Neuronal stem cell (in vitro differentiated cells): ENCODE measurements around the gene TINCR.

Experiments used
- DNase-seq: peaks from one replicate; pipeline ENCODE4 v3.0.0-alpha.2; 2013; ENCODE audit warnings: low spot score
- H2AFZ ChIP-seq: one replicate; pipeline ENCODE4 v1.6.1; 2013; ENCODE audit warnings: mild to moderate bottlenecking, low read length, inconsistent platforms
- H2AK5ac ChIP-seq: 2 replicates; pipeline ENCODE4 v1.6.1; 2013; ENCODE audit warnings: low read depth, mild to moderate bottlenecking, inconsistent platforms, low read length, moderate library complexity, mixed read lengths
- H2BK120ac ChIP-seq: 2 replicates; pipeline ENCODE4 v1.6.1; 2013; ENCODE audit warnings: low read depth, mild to moderate bottlenecking, inconsistent platforms, low read length, moderate library complexity, mixed read lengths
- H2BK12ac ChIP-seq: one replicate; pipeline ENCODE4 v1.6.1; 2013; ENCODE audit warnings: low read length, inconsistent platforms
- H2BK15ac ChIP-seq: 2 replicates; pipeline ENCODE4 v1.6.1; 2013; ENCODE audit warnings: mild to moderate bottlenecking, low read length, inconsistent platforms, mixed read lengths
- H2BK5ac ChIP-seq: one replicate; pipeline ENCODE4 v1.6.1; 2013; ENCODE audit warnings: inconsistent platforms, mild to moderate bottlenecking, low read length, moderate library complexity
- H3K14ac ChIP-seq: one replicate; pipeline ENCODE4 v1.6.1; 2013; ENCODE audit warnings: low read length, inconsistent platforms
- H3K18ac ChIP-seq: 2 replicates; pipeline ENCODE4 v1.6.1; 2013; ENCODE audit warnings: low read length, inconsistent platforms
- H3K23ac ChIP-seq: 2 replicates; pipeline ENCODE4 v1.6.1; 2013; ENCODE audit warnings: low read depth, mild to moderate bottlenecking, mixed read lengths, low read length, inconsistent platforms; ENCODE audit not compliant: poor library complexity
- H3K27ac ChIP-seq: replicated peaks from 3 replicates; pipeline ENCODE4 v1.5.1; 2013; ENCODE audit warnings: low read length, inconsistent platforms
- H3K27me3 ChIP-seq, 3 experiments: 2 replicates each; pipeline ENCODE4 v1.6.1; 2013; ENCODE audit warnings: low read length in 3 of 3, mild to moderate bottlenecking in 2 of 3, inconsistent platforms in 1 of 3, low read depth in 1 of 3, mixed read lengths in 1 of 3, moderate library complexity in 1 of 3; ENCODE audit not compliant: control insufficient read depth in 3 of 3, insufficient read depth in 3 of 3
- H3K36me3 ChIP-seq, 2 donors: replicated peaks in 1 of 2; 2 replicates each; pipeline ENCODE4 v1.6.1; 2013; ENCODE audit warnings: low read length in 2 of 2; ENCODE audit not compliant: control insufficient read depth in 2 of 2, insufficient read depth in 2 of 2
- H3K4ac ChIP-seq: 2 replicates; pipeline ENCODE4 v1.6.1; 2013; ENCODE audit warnings: inconsistent platforms, mild to moderate bottlenecking, low read length, moderate library complexity
- H3K4me1 ChIP-seq, 2 donors: 1 replicate in 1 of 2; 2 replicates in 1 of 2; pipeline ENCODE4 v1.6.1; 2013; ENCODE audit warnings: low read length in 2 of 2, low read depth in 1 of 2; ENCODE audit not compliant: control insufficient read depth in 2 of 2, insufficient read depth in 1 of 2
- H3K4me2 ChIP-seq: one replicate; pipeline ENCODE4 v1.6.1; 2013; ENCODE audit warnings: mild to moderate bottlenecking, low read length, inconsistent platforms; ENCODE audit not compliant: insufficient read depth, poor library complexity, severe bottlenecking
- H3K4me3 ChIP-seq, 2 donors: 2 replicates each; pipeline ENCODE4 v1.5.1; 2013; ENCODE audit warnings: low read length in 2 of 2, mild to moderate bottlenecking in 2 of 2, inconsistent platforms in 1 of 2, moderate library complexity in 1 of 2
- H3K79me1 ChIP-seq: one replicate; pipeline ENCODE4 v1.6.1; 2013; ENCODE audit warnings: low read depth, mild to moderate bottlenecking, inconsistent platforms, low read length, moderate library complexity
- H3K9ac ChIP-seq: one replicate; pipeline ENCODE4 v1.6.1; 2013; ENCODE audit warnings: mild to moderate bottlenecking, low read depth, low read length, inconsistent platforms; ENCODE audit not compliant: poor library complexity
- H3K9me3 ChIP-seq, 2 donors: replicated peaks in 1 of 2; 2 replicates each; pipeline versions ENCODE3 to v1.6.1; 2013; ENCODE audit warnings: low read length in 2 of 2, mild to moderate bottlenecking in 2 of 2, inconsistent platforms in 1 of 2, low read depth in 1 of 2, mixed read lengths in 1 of 2, moderate library complexity in 1 of 2; ENCODE audit not compliant: control insufficient read depth in 2 of 2, insufficient read depth in 1 of 2
- H4K8ac ChIP-seq: one replicate; pipeline ENCODE4 v1.6.1; 2013; ENCODE audit warnings: low read depth, mild to moderate bottlenecking, inconsistent platforms, low read length, moderate library complexity
- H4K91ac ChIP-seq: one replicate; pipeline ENCODE4 v1.6.1; 2013; ENCODE audit warnings: low read length, low read depth, mild to moderate bottlenecking, inconsistent platforms; ENCODE audit not compliant: poor library complexity
- WGBS, 2 donors: extraction: QIAGEN DNeasy Blood & Tissue Kit; methylation state at CpG; one replicate each; pipeline ENCODE4 v1.1.7; 2013; ENCODE audit warnings: missing lambda C conversion rate in 2 of 2, mixed read lengths in 1 of 2; ENCODE audit not compliant: insufficient read length in 2 of 2, insufficient replicate concordance in 1 of 2; ENCODE audit errors: extremely low coverage in 2 of 2; 5-methylcytosine and 5-hydroxymethylcytosine counted together

Gene TINCR

GRCh38 chr19:5571777-5572176 is 4.0 kb upstream of the TINCR start:
- Histone ChIP-seq H3K27me3 (peaks cover 0 to 14% (median 6%) of the 10 kb centered on the region in 3 experiments), H3K14ac (no peak overlapping the region), H2BK12ac (no peak overlapping the region), H2BK5ac (no peak overlapping the region), H3K9ac (no peak overlapping the region), H3K4me3 (no peak overlapping the region), H2BK15ac (no peak overlapping the region), H3K9me3 (no peaks in the 10 kb centered on the region), H3K4ac (no peak overlapping the region), H4K8ac (no peak overlapping the region), H2BK120ac (no peak overlapping the region), H3K18ac (no peak overlapping the region), H3K79me1 (no peaks in the 10 kb centered on the region), H2AFZ (no peak overlapping the region), H4K91ac (no peak overlapping the region), H3K4me1 (peaks cover 0 to 6% of the 10 kb centered on the region in 2 donors), H3K4me2 (no peak overlapping the region), H2AK5ac (no peak overlapping the region), H3K36me3 (no peaks in the 10 kb centered on the region), H3K23ac (no peak overlapping the region), H3K27ac (no peak overlapping the region)
- no peak for DNase-seq
- no CpG with 5 or more reads among the region's 3 CpGs for WGBS, 2 donors

- no peak overlapping the region for H2BK12ac ChIP-seq
- H3K4me3 ChIP-seq: peak overlapping the region in 1 of 2 donors; percentile 82
- H2BK120ac ChIP-seq: peak overlapping the region; percentile 41
- H3K23ac ChIP-seq: no peak overlapping the region
- no peak for DNase-seq
- no peak overlapping the region for H4K91ac ChIP-seq
- peak overlapping the region; percentile 47 for H2AK5ac ChIP-seq
- H2AFZ ChIP-seq: peak overlapping the region; percentile 82
- no peaks in the 10 kb centered on the region for H3K36me3 ChIP-seq
- peak overlapping the region; percentile 50 for H3K9ac ChIP-seq
- no peak overlapping the region for H4K8ac ChIP-seq
- peak overlapping the region; percentile 90 for H2BK5ac ChIP-seq
- peaks cover 0 to 6% of the 10 kb centered on the region in 2 donors for H3K4me1 ChIP-seq
- H3K4me2 ChIP-seq: peak overlapping the region; percentile 77
- H3K18ac ChIP-seq: peak overlapping the region; percentile 99
- H3K27ac ChIP-seq: no peak overlapping the region
- peaks cover 0 to under 1% of the 10 kb centered on the region in 2 donors for H3K9me3 ChIP-seq
- H3K27me3 ChIP-seq: peaks cover 0 to 17% (median 6%) of the 10 kb centered on the region in 3 experiments
- no peak overlapping the region for H3K14ac ChIP-seq
- H3K4ac ChIP-seq: no peak overlapping the region
- H3K79me1 ChIP-seq: peaks cover 2% of the 10 kb centered on the region
- H2BK15ac ChIP-seq: peak overlapping the region; percentile 69
- WGBS, 2 donors: no CpG with 5 or more reads among the region's 40 CpGs
These were observed 236 bp upstream of the TINCR start for GRCh38 chr19:5567970-5568407.

- Histone ChIP-seq H2BK12ac (no peak overlapping the region), H3K18ac (peak overlapping the region; percentile 27), H3K27me3 (peaks cover 0 to 17% (median 6%) of the 10 kb centered on the region in 3 experiments), H3K79me1 (peaks cover 2% of the 10 kb centered on the region), H2AFZ (no peak overlapping the region), H3K4me3 (no peak overlapping the region), H3K9me3 (peaks cover 0 to 8% of the 10 kb centered on the region in 2 donors), H4K91ac (no peak overlapping the region), H2AK5ac (peak overlapping the region; percentile 97), H2BK15ac (peak overlapping the region; percentile 97), H3K4me2 (no peak overlapping the region), H4K8ac (no peak overlapping the region), H3K23ac (peak overlapping the region; percentile 93), H3K9ac (peak overlapping the region; percentile 33), H3K4me1 (peaks cover under 1 to 3% of the 10 kb centered on the region in 2 donors), H3K14ac (no peak overlapping the region), H2BK120ac (no peak overlapping the region), H2BK5ac (no peak overlapping the region), H3K4ac (no peak overlapping the region), H3K36me3 (no peaks in the 10 kb centered on the region), H3K27ac (no peak overlapping the region)
- no peak for DNase-seq
- no CpG with 5 or more reads among the region's 7 CpGs for WGBS, 2 donors
These were observed 2.8 kb downstream of the TINCR start for GRCh38 chr19:5564930-5565329.

- peaks cover 0 to 17% (median 6%) of the 10 kb centered on the region in 3 experiments for H3K27me3 ChIP-seq
- peak overlapping the region; percentile 2 for H2BK5ac ChIP-seq
- H3K9ac ChIP-seq: no peak overlapping the region
- no CpG with 5 or more reads among the region's 14 CpGs for WGBS, 2 donors
- H3K23ac ChIP-seq: no peak overlapping the region
- H2AFZ ChIP-seq: peak overlapping the region; percentile 8
- no peak overlapping the region for H2BK12ac ChIP-seq
- no peak overlapping the region for H4K8ac ChIP-seq
- H3K18ac ChIP-seq: peak overlapping the region; percentile 80
- H2BK15ac ChIP-seq: no peak overlapping the region
- DNase-seq: no peak
- no peak overlapping the region for H3K27ac ChIP-seq
- H3K36me3 ChIP-seq: no peaks in the 10 kb centered on the region
- no peak overlapping the region for H3K4ac ChIP-seq
- H3K79me1 ChIP-seq: peaks cover 2% of the 10 kb centered on the region
- no peak overlapping the region for H2BK120ac ChIP-seq
- no peak overlapping the region for H3K14ac ChIP-seq
- H2AK5ac ChIP-seq: peak overlapping the region; percentile 1
- H3K4me3 ChIP-seq: no peak overlapping the region
- H3K9me3 ChIP-seq: peaks cover 0 to 8% of the 10 kb centered on the region in 2 donors
- H3K4me2 ChIP-seq: no peak overlapping the region
- no peak overlapping the region for H4K91ac ChIP-seq
- H3K4me1 ChIP-seq: peaks cover 4% of the 10 kb centered on the region in 2 donors
These were observed 3.7 kb downstream of the TINCR start for GRCh38 chr19:5563935-5564612.
